ENCODE data around the gene PRAMEF2.
"Not testable (repeated sequence)": the region's sequence is repeated elsewhere in the genome, so short reads cannot be mapped to it uniquely, and the experiment has no call there.

The PRAMEF2 gene

GRCh38 chr1:12856786-12857185, at the start of gene PRAMEF2:
Gene PRAMEF2 (plus strand): TSS chr1:12857086. CDS start chr1:12859010, 1,924 bp downstream.
- CTCF ChIA-PET; DNase-seq (ENCODE audit: extremely low spot score); POLR2A ChIA-PET: not testable (repeated sequence)

- no peak for DNase-seq (ENCODE audit: extremely low spot score)
- CTCF ChIA-PET: no interaction called here
- POLR2A ChIA-PET: no interaction called here
- no peak for TF ChIP-seq CTCF (IDR thresholded peaks at IDR 0.05; ENCODE audit: control extremely low read depth, extremely low read depth, low read depth, missing control alignments)
These were observed 47.0 kb upstream of the PRAMEF2 start for GRCh38 chr1:12809933-12810332.

GRCh38 chr1:12810691-12811408, 46.0 kb upstream of the PRAMEF2 start:
- POLR2A ChIA-PET: no interaction called here
- no peak for DNase-seq (ENCODE audit: extremely low spot score)
- no peak for TF ChIP-seq CTCF (IDR thresholded peaks at IDR 0.05; ENCODE audit: control extremely low read depth, extremely low read depth, low read depth, missing control alignments)
- CTCF ChIA-PET: no interaction called here

- ChIA-PET POLR2A (interaction anchor here (0.7 kb wide), 1 partner anchor 1820 kb away, joined by 3 read pairs; no protein-coding TSS in a partner anchor), CTCF (no interaction called here)
- DNase-seq (ENCODE audit: extremely low spot score): no peak
- TF ChIP-seq CTCF (IDR thresholded peaks at IDR 0.05; ENCODE audit: control extremely low read depth, extremely low read depth, low read depth, missing control alignments): no peak
These were observed 45.5 kb upstream of the PRAMEF2 start for GRCh38 chr1:12811409-12811784.

GRCh38 chr1:12819061-12819460, 37.8 kb upstream of the PRAMEF2 start:
- POLR2A ChIA-PET: not testable (repeated sequence)

GRCh38 chr1:12831310-12831709, 25.6 kb upstream of the PRAMEF2 start, which contains the start of gene PRAMEF11:
Gene PRAMEF11 (minus strand): TSS chr1:12831410. CDS start chr1:12828789, 2,621 bp downstream.
- POLR2A ChIA-PET; DNase-seq (ENCODE audit: extremely low spot score); CTCF ChIA-PET: not testable (repeated sequence)

More at GRCh38 chr1:12819061-12819460, 37.8 kb upstream of the PRAMEF2 start:
- CTCF ChIA-PET; DNase-seq (ENCODE audit: extremely low spot score): not testable (repeated sequence)

- DNase-seq (ENCODE audit: extremely low spot score); POLR2A ChIA-PET; CTCF ChIA-PET: not testable (repeated sequence)
These were observed 23.6 kb upstream of the PRAMEF2 start for GRCh38 chr1:12833251-12833650.

GRCh38 chr1:12848620-12849019, 8.3 kb upstream of the PRAMEF2 start, which contains the start of gene HNRNPCL1:
Gene HNRNPCL1 (minus strand): TSS chr1:12848720. CDS start chr1:12848289, 431 bp downstream.
- POLR2A ChIA-PET; CTCF ChIA-PET; DNase-seq (ENCODE audit: extremely low spot score): not testable (repeated sequence)

- TF ChIP-seq CTCF (IDR thresholded peaks at IDR 0.05; ENCODE audit: control extremely low read depth, extremely low read depth, low read depth, missing control alignments): no peak
- ChIA-PET CTCF (no interaction called here), POLR2A (no interaction called here)
- no peak for DNase-seq (ENCODE audit: extremely low spot score)
These were observed 5.1 kb upstream of the PRAMEF2 start for GRCh38 chr1:12851779-12852178.

- POLR2A ChIA-PET; CTCF ChIA-PET; DNase-seq (ENCODE audit: extremely low spot score): not testable (repeated sequence)
These were observed 6.4 kb downstream of the PRAMEF2 start for GRCh38 chr1:12863131-12863880.

- CTCF ChIA-PET; POLR2A ChIA-PET; DNase-seq (ENCODE audit: extremely low spot score): not testable (repeated sequence)
These were observed 21.6 kb downstream of the PRAMEF2 start for GRCh38 chr1:12878453-12878852.

GRCh38 chr1:12886101-12886500, 29.2 kb downstream of the PRAMEF2 start, which contains the start of gene PRAMEF4:
Gene PRAMEF4 (minus strand): TSS chr1:12886201. CDS start chr1:12883394, 2,807 bp downstream.
- DNase-seq (ENCODE audit: extremely low spot score); CTCF ChIA-PET; POLR2A ChIA-PET: not testable (repeated sequence)

- POLR2A ChIA-PET: not testable (repeated sequence)
These were observed 41.3 kb downstream of the PRAMEF2 start, which contains the start of gene PRAMEF10 for GRCh38 chr1:12898170-12898569. Gene PRAMEF10 (minus strand): TSS chr1:12898270. CDS start chr1:12895847, 2,423 bp downstream.

More at GRCh38 chr1:12898170-12898569, 41.3 kb downstream of the PRAMEF2 start, which contains the start of gene PRAMEF10:
- DNase-seq (ENCODE audit: extremely low spot score); CTCF ChIA-PET: not testable (repeated sequence)
